Neutrophil (primary cell): ENCODE measurements around the gene C5orf15.
"Not testable (repeated sequence)": the region's sequence is repeated elsewhere in the genome, so short reads cannot be mapped to it uniquely, and the experiment has no call there.

Source experiments
- H3K27ac ChIP-seq: fragments of 200-600 bp; sonication (generic); 2 replicates; pipeline ENCODE4 v1.5.1; 2016; ENCODE audit warnings: mild to moderate bottlenecking, moderate library complexity
- H3K27me3 ChIP-seq: fragments of 200-600 bp; sonication (generic); 2 replicates; pipeline ENCODE4 v1.6.0; 2016; ENCODE audit warnings: mild to moderate bottlenecking
- H3K36me3 ChIP-seq: fragments of 200-600 bp; sonication (generic); 2 replicates; pipeline ENCODE4 v1.5.1; 2017
- H3K4me1 ChIP-seq, 2 experiments: fragments of 200-600 bp in 1 of 2; sonication (generic) in 1 of 2; 1 replicate in 1 of 2; 2 replicates in 1 of 2; pipeline versions ENCODE4 v1.5.1 to v1.6.1; 2013 to 2016; ENCODE audit warnings: low read depth in 1 of 2, low read length in 1 of 2, mild to moderate bottlenecking in 1 of 2, moderate library complexity in 1 of 2; ENCODE audit not compliant: control insufficient read depth in 1 of 2, insufficient read depth in 1 of 2
- H3K4me3 ChIP-seq, 2 experiments: fragments of 200-600 bp in 1 of 2; sonication (generic) in 1 of 2; 1 replicate in 1 of 2; 2 replicates in 1 of 2; pipeline ENCODE4 v1.5.1; 2013 to 2016; ENCODE audit warnings: low read depth in 1 of 2, low read length in 1 of 2, mild to moderate bottlenecking in 1 of 2, moderate library complexity in 1 of 2
- H3K9me3 ChIP-seq: fragments of 200-600 bp; sonication (generic); 2 replicates; pipeline ENCODE4 v1.5.1; 2016
- TF ChIP-seq, protein P1 (sequence below): fragments of 200-600 bp; sonication (generic); IDR thresholded peaks from 2 replicates; pipeline ENCODE4 v1.5.1; 2016; ENCODE audit warnings: antibody characterized with exemption

The C5orf15 gene

DNA sequence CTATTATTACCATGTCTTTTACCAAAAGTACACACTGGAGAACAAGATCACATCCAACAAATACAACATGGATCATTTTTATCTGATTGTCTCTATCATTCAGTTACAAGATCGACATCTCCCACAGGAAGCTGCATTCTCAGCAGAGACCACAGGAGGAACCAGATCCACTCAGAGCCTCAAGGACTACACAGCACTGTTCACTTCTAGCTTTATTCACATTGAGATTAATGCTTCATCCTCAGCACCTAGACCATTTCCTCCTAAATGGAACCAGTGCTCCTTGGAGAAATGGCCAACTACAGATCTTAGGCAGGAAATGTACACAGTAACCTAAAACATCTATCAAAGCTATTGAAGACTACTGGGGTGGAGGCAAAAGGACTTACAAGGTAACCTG lies 13.3 kb upstream of the C5orf15 start:
- Histone ChIP-seq H3K4me1 (no peaks in the 10 kb centered on the region), H3K27ac (no peak overlapping the region), H3K36me3 (no peaks in the 10 kb centered on the region), H3K4me3 (no peak overlapping the region), H3K27me3 (no peaks in the 10 kb centered on the region), H3K9me3 (no peaks in the 10 kb centered on the region)
- TF ChIP-seq, protein P1, sequence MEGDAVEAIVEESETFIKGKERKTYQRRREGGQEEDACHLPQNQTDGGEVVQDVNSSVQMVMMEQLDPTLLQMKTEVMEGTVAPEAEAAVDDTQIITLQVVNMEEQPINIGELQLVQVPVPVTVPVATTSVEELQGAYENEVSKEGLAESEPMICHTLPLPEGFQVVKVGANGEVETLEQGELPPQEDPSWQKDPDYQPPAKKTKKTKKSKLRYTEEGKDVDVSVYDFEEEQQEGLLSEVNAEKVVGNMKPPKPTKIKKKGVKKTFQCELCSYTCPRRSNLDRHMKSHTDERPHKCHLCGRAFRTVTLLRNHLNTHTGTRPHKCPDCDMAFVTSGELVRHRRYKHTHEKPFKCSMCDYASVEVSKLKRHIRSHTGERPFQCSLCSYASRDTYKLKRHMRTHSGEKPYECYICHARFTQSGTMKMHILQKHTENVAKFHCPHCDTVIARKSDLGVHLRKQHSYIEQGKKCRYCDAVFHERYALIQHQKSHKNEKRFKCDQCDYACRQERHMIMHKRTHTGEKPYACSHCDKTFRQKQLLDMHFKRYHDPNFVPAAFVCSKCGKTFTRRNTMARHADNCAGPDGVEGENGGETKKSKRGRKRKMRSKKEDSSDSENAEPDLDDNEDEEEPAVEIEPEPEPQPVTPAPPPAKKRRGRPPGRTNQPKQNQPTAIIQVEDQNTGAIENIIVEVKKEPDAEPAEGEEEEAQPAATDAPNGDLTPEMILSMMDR: no peak

DNA sequence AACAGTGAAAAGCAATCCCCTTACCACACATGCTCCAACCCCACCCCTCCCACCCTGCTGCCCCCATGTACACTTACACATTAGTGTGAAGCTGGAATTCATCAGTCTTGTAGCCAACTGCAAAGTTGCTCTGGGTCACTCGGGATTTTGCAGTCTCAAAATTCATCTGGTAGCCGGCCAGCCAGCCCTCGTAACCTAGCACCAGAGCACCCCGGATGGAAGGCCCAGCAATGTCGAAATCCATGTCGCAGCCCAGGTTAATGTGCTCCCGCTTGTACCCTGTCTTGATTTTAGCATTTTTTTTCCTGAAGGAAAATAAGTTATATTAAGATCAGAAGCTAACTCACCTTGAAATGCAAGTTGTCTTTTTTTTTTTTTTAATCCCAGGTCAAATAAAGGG lies 12.2 kb upstream of the C5orf15 start:
- Histone ChIP-seq H3K4me3 (no peak overlapping the region), H3K27ac (no peak overlapping the region), H3K9me3 (no peaks in the 10 kb centered on the region), H3K27me3 (no peaks in the 10 kb centered on the region), H3K4me1 (no peaks in the 10 kb centered on the region), H3K36me3 (peaks cover 2% of the 10 kb centered on the region)
- TF ChIP-seq, protein P1: no peak

DNA sequence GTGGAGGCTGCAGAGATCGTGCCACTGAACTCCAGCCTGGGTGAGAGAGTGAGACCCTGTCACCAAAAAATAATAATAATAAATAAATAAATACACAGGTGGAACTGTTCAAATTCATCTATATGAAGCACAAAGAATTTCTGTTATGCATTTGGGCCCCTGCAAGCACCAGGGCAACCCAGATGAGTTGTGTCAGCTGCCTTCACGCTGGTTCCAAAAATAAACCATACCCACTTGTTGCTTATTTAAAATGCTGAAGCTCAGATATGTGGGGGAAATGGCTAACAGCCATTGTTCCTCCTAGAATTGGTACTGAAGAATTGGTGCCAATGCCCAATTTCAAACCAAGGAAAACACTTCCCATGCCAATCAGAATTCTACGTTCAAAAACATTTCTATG lies 10.5 kb upstream of the C5orf15 start:
- H3K27me3 ChIP-seq: no peaks in the 10 kb centered on the region
- TF ChIP-seq, protein P1: no peak
- H3K9me3 ChIP-seq: no peaks in the 10 kb centered on the region
- no peaks in the 10 kb centered on the region for H3K4me1 ChIP-seq
- no peak overlapping the region for H3K4me3 ChIP-seq
- peaks cover 16% of the 10 kb centered on the region for H3K36me3 ChIP-seq
- no peak overlapping the region for H3K27ac ChIP-seq

DNA sequence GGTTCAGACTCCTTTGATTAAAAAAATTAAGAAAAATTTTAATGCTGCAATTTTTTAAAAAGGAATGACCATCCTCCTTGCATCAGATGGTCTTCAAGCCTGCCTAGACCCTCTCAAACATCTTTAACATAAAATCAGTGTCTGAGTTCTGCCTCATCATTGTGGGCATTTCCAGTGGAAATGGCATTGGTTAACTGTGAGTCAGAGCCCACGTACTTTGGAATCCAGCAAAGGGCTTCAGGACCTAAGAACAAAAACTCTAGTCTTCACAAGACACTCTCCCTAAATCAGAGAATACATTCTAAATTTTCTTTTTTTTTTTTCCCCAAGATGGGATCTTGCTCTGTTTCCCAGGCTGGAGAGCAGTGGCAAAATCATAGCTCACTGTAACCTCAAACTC lies 9.4 kb upstream of the C5orf15 start:
- H3K27me3 ChIP-seq: no peaks in the 10 kb centered on the region
- H3K9me3 ChIP-seq: no peaks in the 10 kb centered on the region
- no peak overlapping the region for H3K4me3 ChIP-seq
- no peak overlapping the region for H3K27ac ChIP-seq
- TF ChIP-seq, protein P1: no peak
- no peaks in the 10 kb centered on the region for H3K4me1 ChIP-seq
- H3K36me3 ChIP-seq: peaks cover 27% of the 10 kb centered on the region

DNA sequence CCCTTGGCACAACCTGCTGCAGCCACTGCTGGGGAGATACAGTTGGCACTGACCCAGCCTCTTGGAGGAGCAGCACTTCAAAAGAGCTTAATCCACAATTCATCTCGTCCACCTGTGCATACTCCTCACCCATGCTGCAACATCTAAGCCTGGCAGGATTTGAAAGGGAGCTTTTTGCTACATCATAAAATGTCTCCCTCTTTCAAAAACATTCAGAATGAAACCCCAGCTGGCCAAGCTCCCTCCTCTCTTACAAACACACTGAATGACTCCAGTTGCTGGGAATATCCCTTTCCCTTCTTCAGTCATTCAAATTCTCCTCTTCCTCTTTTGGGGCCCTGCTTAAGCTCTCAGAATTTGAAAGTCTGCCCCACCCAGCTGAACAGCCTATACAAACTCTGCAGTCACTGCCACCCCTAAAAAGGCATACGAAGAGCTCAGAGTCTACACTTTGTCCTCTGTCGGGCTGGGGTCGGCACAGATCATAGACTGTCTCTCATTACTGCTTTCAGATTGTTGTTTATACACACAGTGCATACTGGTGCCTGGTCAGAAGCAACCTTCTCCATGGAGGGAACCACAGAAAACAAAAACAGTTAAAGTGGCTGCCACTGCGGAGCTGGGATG lies 8.8 kb upstream of the C5orf15 start:
- no peaks in the 10 kb centered on the region for H3K9me3 ChIP-seq
- no peak overlapping the region for H3K27ac ChIP-seq
- H3K27me3 ChIP-seq: no peaks in the 10 kb centered on the region
- TF ChIP-seq, protein P1: no peak
- no peaks in the 10 kb centered on the region for H3K4me1 ChIP-seq
- peaks cover 30% of the 10 kb centered on the region for H3K36me3 ChIP-seq
- H3K4me3 ChIP-seq: no peak overlapping the region

DNA sequence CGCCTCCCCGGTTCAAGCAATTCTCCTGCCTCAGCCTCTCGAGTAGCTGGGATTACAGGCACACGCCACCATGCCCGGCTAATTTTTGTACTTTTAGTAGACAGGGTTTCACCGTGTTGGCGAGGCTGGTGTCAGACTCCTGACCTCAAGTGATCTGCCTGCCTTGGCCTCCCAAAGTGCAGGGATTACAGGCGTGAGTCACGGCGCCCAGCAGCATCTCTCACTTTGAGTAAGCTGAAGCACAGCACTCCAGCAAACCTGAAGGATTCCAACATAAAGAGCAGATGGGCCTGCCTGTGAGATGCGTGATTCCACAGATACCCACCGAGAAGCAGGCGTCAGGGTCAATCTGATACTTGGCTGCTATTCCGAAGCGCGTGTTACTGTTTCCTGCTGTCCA lies 7.1 kb upstream of the C5orf15 start:
- H3K27ac ChIP-seq, H3K9me3 ChIP-seq, H3K4me1 ChIP-seq, H3K4me3 ChIP-seq, H3K27me3 ChIP-seq: not testable (repeated sequence)
- H3K36me3 ChIP-seq: peaks cover 30% of the 10 kb centered on the region
